Mesendoderm (in vitro differentiated cells): ENCODE data around the gene ATG7.

ENCODE experiments used
- DNase-seq: peaks from one replicate; pipeline ENCODE4 v3.0.0; 2013
- H2AK5ac ChIP-seq: 2 replicates; pipeline ENCODE4 v1.6.1; 2013; ENCODE audit warnings: low read length, inconsistent platforms
- H2BK120ac ChIP-seq: 2 replicates; pipeline ENCODE4 v1.6.1; 2013; ENCODE audit warnings: low read depth, mild to moderate bottlenecking, low read length, moderate library complexity, mixed read lengths
- H2BK15ac ChIP-seq: replicated peaks from 2 replicates; pipeline ENCODE4 v1.6.1; 2013; ENCODE audit warnings: low read depth, mild to moderate bottlenecking, moderate library complexity
- H2BK5ac ChIP-seq: 2 replicates; pipeline ENCODE4 v1.6.1; 2013; ENCODE audit warnings: low read length, inconsistent platforms
- H3K18ac ChIP-seq: 2 replicates; pipeline ENCODE4 v1.6.1; 2013; ENCODE audit warnings: mild to moderate bottlenecking, low read length, mixed read lengths
- H3K23ac ChIP-seq: one replicate; pipeline ENCODE4 v1.6.1; 2013; ENCODE audit warnings: low read length
- H3K27ac ChIP-seq: 2 replicates; pipeline ENCODE4 v1.5.1; 2013; ENCODE audit warnings: low read depth, mild to moderate bottlenecking, inconsistent platforms, low read length, moderate library complexity
- H3K27me3 ChIP-seq: 2 replicates; pipeline ENCODE4 v1.6.1; 2013; ENCODE audit warnings: low read length, control low read depth, mild to moderate bottlenecking, inconsistent platforms; ENCODE audit not compliant: insufficient read depth, poor library complexity
- H3K36me3 ChIP-seq: 2 replicates; pipeline ENCODE4 v1.6.1; 2013; ENCODE audit warnings: low read length, inconsistent platforms; ENCODE audit not compliant: control insufficient read depth, insufficient read depth
- H3K4ac ChIP-seq: one replicate; pipeline ENCODE4 v1.6.1; 2013; ENCODE audit warnings: low read depth, mild to moderate bottlenecking, low read length, moderate library complexity
- H3K4me1 ChIP-seq: 2 replicates; pipeline ENCODE4 v1.6.1; 2013; ENCODE audit warnings: low read depth, low read length, inconsistent platforms; ENCODE audit not compliant: control insufficient read depth
- H3K4me2 ChIP-seq: 2 replicates; pipeline ENCODE4 v1.6.1; 2013; ENCODE audit warnings: low read length
- H3K4me3 ChIP-seq: 2 replicates; pipeline ENCODE4 v1.5.1; 2013; ENCODE audit warnings: mild to moderate bottlenecking, low read length
- H3K56ac ChIP-seq: one replicate; pipeline ENCODE4 v1.6.1; 2013; ENCODE audit warnings: low read length
- H3K79me1 ChIP-seq: 2 replicates; pipeline ENCODE4 v1.6.1; 2013; ENCODE audit warnings: low read length, inconsistent platforms
- H3K79me2 ChIP-seq: 2 replicates; pipeline ENCODE4 v1.6.1; 2013; ENCODE audit warnings: mild to moderate bottlenecking, low read length; ENCODE audit not compliant: control insufficient read depth, insufficient read depth
- H3K9ac ChIP-seq: 2 replicates; pipeline ENCODE4 v1.6.1; 2013; ENCODE audit warnings: low read length, inconsistent platforms
- H4K5ac ChIP-seq: one replicate; pipeline ENCODE4 v1.6.1; 2013; ENCODE audit warnings: low read length
- H4K8ac ChIP-seq: one replicate; pipeline ENCODE4 v1.6.1; 2013; ENCODE audit warnings: low read depth, mild to moderate bottlenecking, control low read depth, low read length, moderate library complexity
- WGBS: extraction: QIAGEN DNeasy Blood & Tissue Kit; methylation state at CpG from one replicate; pipeline ENCODE4 v1.1.7; 2013; ENCODE audit warnings: low lambda C conversion rate, missing lambda C conversion rate; ENCODE audit not compliant: insufficient coverage; ENCODE audit errors: extremely low coverage; 5-methylcytosine and 5-hydroxymethylcytosine counted together

ATG7 gene

GRCh38 chr3:11274566-11275142 lies 2.5 kb downstream of the ATG7 start:
- Histone ChIP-seq H4K5ac (no peak overlapping the region), H2BK120ac (no peak overlapping the region), H2AK5ac (no peak overlapping the region), H3K9ac (no peak overlapping the region), H3K23ac (no peak overlapping the region), H3K4me3 (no peak overlapping the region), H3K27me3 (no peaks in the 10 kb centered on the region), H3K4ac (no peak overlapping the region), H3K18ac (no peak overlapping the region), H2BK15ac (no peak overlapping the region), H3K4me1 (peaks cover 2% of the 10 kb centered on the region), H4K8ac (no peak overlapping the region), H2BK5ac (no peak overlapping the region), H3K27ac (no peak overlapping the region), H3K79me2 (peaks cover 9% of the 10 kb centered on the region), H3K79me1 (peaks cover 11% of the 10 kb centered on the region), H3K4me2 (no peak overlapping the region), H3K36me3 (no peaks in the 10 kb centered on the region), H3K56ac (no peak overlapping the region)
- DNase-seq: no peak
- WGBS: no CpG with 5 or more reads among the region's 6 CpGs

- DNase-seq: no peak
- Histone ChIP-seq H3K4me3 (no peak overlapping the region), H3K79me1 (peaks cover 11% of the 10 kb centered on the region), H3K4me1 (peaks cover 2% of the 10 kb centered on the region), H3K23ac (no peak overlapping the region), H3K79me2 (peaks cover 9% of the 10 kb centered on the region), H3K56ac (no peak overlapping the region), H3K18ac (no peak overlapping the region), H2BK120ac (no peak overlapping the region), H2AK5ac (no peak overlapping the region), H3K27me3 (no peaks in the 10 kb centered on the region), H3K4me2 (no peak overlapping the region), H3K36me3 (no peaks in the 10 kb centered on the region), H2BK5ac (no peak overlapping the region), H3K27ac (no peak overlapping the region), H3K4ac (no peak overlapping the region), H3K9ac (no peak overlapping the region), H4K8ac (no peak overlapping the region), H2BK15ac (no peak overlapping the region), H4K5ac (no peak overlapping the region)
- no CpG with 5 or more reads among the region's 2 CpGs for WGBS
Measured at GRCh38 chr3:11275926-11276325, 3.7 kb downstream of the ATG7 start.

- no peak for DNase-seq
- peaks cover 9% of the 10 kb centered on the region for H3K79me2 ChIP-seq
- peaks cover under 1% of the 10 kb centered on the region for H3K4me1 ChIP-seq
- H4K8ac ChIP-seq: no peak overlapping the region
- no peak overlapping the region for H4K5ac ChIP-seq
- H2BK15ac ChIP-seq: no peak overlapping the region
- H2BK5ac ChIP-seq: no peak overlapping the region
- H2BK120ac ChIP-seq: no peak overlapping the region
- H3K4me3 ChIP-seq: no peak overlapping the region
- H3K23ac ChIP-seq: no peak overlapping the region
- H3K4ac ChIP-seq: no peak overlapping the region
- no peak overlapping the region for H3K56ac ChIP-seq
- H3K79me1 ChIP-seq: peaks cover 11% of the 10 kb centered on the region
- no peak overlapping the region for H3K4me2 ChIP-seq
- no CpG with 5 or more reads among the region's 2 CpGs for WGBS
- no peak overlapping the region for H3K27ac ChIP-seq
- no peaks in the 10 kb centered on the region for H3K36me3 ChIP-seq
- no peak overlapping the region for H3K18ac ChIP-seq
- no peak overlapping the region for H3K9ac ChIP-seq
- no peaks in the 10 kb centered on the region for H3K27me3 ChIP-seq
- no peak overlapping the region for H2AK5ac ChIP-seq
Measured at GRCh38 chr3:11276901-11277300, 4.7 kb downstream of the ATG7 start.

- Histone ChIP-seq H3K4ac (no peak overlapping the region), H2BK5ac (no peak overlapping the region), H3K9ac (no peak overlapping the region), H3K4me2 (no peak overlapping the region), H3K23ac (no peak overlapping the region), H3K27ac (no peak overlapping the region), H3K79me1 (no peaks in the 10 kb centered on the region), H3K56ac (no peak overlapping the region), H3K4me3 (no peak overlapping the region), H3K36me3 (no peaks in the 10 kb centered on the region), H2AK5ac (no peak overlapping the region), H2BK120ac (no peak overlapping the region), H3K27me3 (no peaks in the 10 kb centered on the region), H4K8ac (no peak overlapping the region), H4K5ac (no peak overlapping the region), H3K18ac (no peak overlapping the region), H2BK15ac (no peak overlapping the region), H3K79me2 (no peaks in the 10 kb centered on the region), H3K4me1 (no peaks in the 10 kb centered on the region)
- DNase-seq: no peak
- WGBS: no CpG with 5 or more reads among the region's 5 CpGs
Measured at GRCh38 chr3:11282250-11283138, 10.3 kb downstream of the ATG7 start.

- H3K27me3 ChIP-seq: no peaks in the 10 kb centered on the region
- no peak overlapping the region for H2BK15ac ChIP-seq
- no peak overlapping the region for H2BK120ac ChIP-seq
- H3K4me3 ChIP-seq: no peak overlapping the region
- no peak overlapping the region for H3K56ac ChIP-seq
- DNase-seq: no peak
- no peaks in the 10 kb centered on the region for H3K79me2 ChIP-seq
- no peaks in the 10 kb centered on the region for H3K4me1 ChIP-seq
- no peaks in the 10 kb centered on the region for H3K79me1 ChIP-seq
- no peak overlapping the region for H3K4me2 ChIP-seq
- H3K23ac ChIP-seq: no peak overlapping the region
- no peak overlapping the region for H3K27ac ChIP-seq
- no peak overlapping the region for H3K9ac ChIP-seq
- no peak overlapping the region for H3K4ac ChIP-seq
- no CpG with 5 or more reads among the region's 1 CpG for WGBS
- H4K8ac ChIP-seq: no peak overlapping the region
- no peaks in the 10 kb centered on the region for H3K36me3 ChIP-seq
- no peak overlapping the region for H3K18ac ChIP-seq
- H2AK5ac ChIP-seq: no peak overlapping the region
- H2BK5ac ChIP-seq: no peak overlapping the region
- H4K5ac ChIP-seq: no peak overlapping the region
Measured at GRCh38 chr3:11283139-11283475, 10.9 kb downstream of the ATG7 start.
